ENCODE measurements around the gene MRO. TPM values are rescaled to one million over a fixed set of nuclear protein-coding genes. Genes with fewer than 3 reads are reported as not detected.
"Not testable (repeated sequence)": the region's sequence is repeated elsewhere in the genome, so short reads cannot be mapped to it uniquely, and the experiment has no call there.

MRO gene
- total and polyA plus RNA-seq, 10 of the 15 experiments (the other 5 are each of a cell fraction or from before 2014, with no cell fraction given) = 0.11 to 0.18 TPM; not detected in 8

GRCh38 chr18:50786864-50787263 is 33.0 kb downstream of the MRO start:
- POLR2A ChIA-PET = no interaction called here
- in situ Hi-C loops (cut with MboI) (no loop called here), intact Hi-C loops (cut with micrococcal nuclease; ENCODE audit: unreplicated experiment) (no loop called here)
- RAD21 ChIA-PET (ENCODE audit: unreplicated experiment) = no interaction called here
- no peak for FAIRE-seq
- H3K27me3 ChIP-seq (replicated peaks in 1 of 2; ENCODE audit: control insufficient read depth in 2 of 2, insufficient read depth in 2 of 2, low read length in 1 of 2) = peaks cover 0 to 2% of the 10 kb centered on the region in 2 experiments; a peak in 1 of 4 replicates
- no peak for DNase-seq (ENCODE audit: low read depth, low spot score)
- no peak overlapping the region for H3K9ac ChIP-seq (ENCODE audit: control insufficient read depth, insufficient read depth, low read length)
- H3K4me1 ChIP-seq (ENCODE audit: control insufficient read depth, insufficient read depth, low read length) = no peaks in the 10 kb centered on the region
- no peak for ATAC-seq
- BruUV-seq (replicated peaks) = no TSS peak
- H3K27ac ChIP-seq (ENCODE audit: control insufficient read depth, insufficient read depth) = no peak overlapping the region
- no peaks in the 10 kb centered on the region for H3K79me2 ChIP-seq (ENCODE audit: control insufficient read depth, insufficient read depth, low read length)
- H3K36me3 ChIP-seq (ENCODE audit: control insufficient read depth in 2 of 2, insufficient read depth in 2 of 2, low read length in 1 of 2) = no peaks in the 10 kb centered on the region
- no peak for TF ChIP-seq PBX3 (IDR thresholded peaks at IDR 0.05; ENCODE audit: insufficient replicate concordance, low read depth, low read length)
- H3K4me3 ChIP-seq = no peak overlapping the region
- no peak overlapping the region for H2AFZ ChIP-seq (ENCODE audit: control insufficient read depth, low read depth, low read length)
- no peaks in the 10 kb centered on the region for H4K20me1 ChIP-seq (ENCODE audit: control insufficient read depth, insufficient read depth)
- no peak overlapping the region for H3K4me2 ChIP-seq (ENCODE audit: control insufficient read depth, insufficient read depth)
- SMC1A ChIA-PET (ENCODE audit: uncharacterized antibody, unreplicated experiment) = no interaction called here
- no peaks in the 10 kb centered on the region for H3K9me3 ChIP-seq (replicated peaks; ENCODE audit: control insufficient read depth, insufficient read depth, low read length)
- CTCF ChIA-PET = interaction anchor here (0.8 kb wide), 1 partner anchor 32 kb away, joined by 3 read pairs; no protein-coding TSS in a partner anchor
- WGBS (ENCODE audit: insufficient coverage, insufficient replicate concordance, low lambda C conversion rate, missing lambda C conversion rate) = 38% methylated on average over 3 of the region's 3 CpGs

- FAIRE-seq = no peak
- Histone ChIP-seq H3K4me2 (ENCODE audit: control insufficient read depth, insufficient read depth) (no peak overlapping the region), H3K9me3 (replicated peaks; ENCODE audit: control insufficient read depth, insufficient read depth, low read length) (no peaks in the 10 kb centered on the region), H3K4me3 (no peak overlapping the region), H2AFZ (ENCODE audit: control insufficient read depth, low read depth, low read length) (no peak overlapping the region), H3K4me1 (ENCODE audit: control insufficient read depth, insufficient read depth, low read length) (no peaks in the 10 kb centered on the region), H3K27ac (ENCODE audit: control insufficient read depth, insufficient read depth) (no peak overlapping the region), H3K79me2 (ENCODE audit: control insufficient read depth, insufficient read depth, low read length) (no peaks in the 10 kb centered on the region), H3K36me3 (ENCODE audit: control insufficient read depth in 2 of 2, insufficient read depth in 2 of 2, low read length in 1 of 2) (no peaks in the 10 kb centered on the region), H3K9ac (ENCODE audit: control insufficient read depth, insufficient read depth, low read length) (no peak overlapping the region), H4K20me1 (ENCODE audit: control insufficient read depth, insufficient read depth) (no peaks in the 10 kb centered on the region), H3K27me3 (replicated peaks in 1 of 2; ENCODE audit: control insufficient read depth in 2 of 2, insufficient read depth in 2 of 2, low read length in 1 of 2) (no peaks in the 10 kb centered on the region; a peak in 1 of 4 replicates)
- in situ Hi-C loops (cut with MboI) (no loop called here), intact Hi-C loops (cut with micrococcal nuclease; ENCODE audit: unreplicated experiment) (loop anchor here (5.0 kb wide), 2 partner anchors 121 to 276 kb away; no protein-coding TSS in a partner anchor)
- ChIA-PET POLR2A (no interaction called here), CTCF (interaction anchor here (0.6 kb wide), 1 partner anchor 49 kb away, joined by 3 read pairs; no protein-coding TSS in a partner anchor), SMC1A (ENCODE audit: uncharacterized antibody, unreplicated experiment) (no interaction called here), RAD21 (ENCODE audit: unreplicated experiment) (no interaction called here)
- WGBS (ENCODE audit: insufficient coverage, insufficient replicate concordance, low lambda C conversion rate, missing lambda C conversion rate) = 31% methylated on average over 3 of the region's 3 CpGs
- no TSS peak for BruUV-seq (replicated peaks)
- no peak for ATAC-seq
- no peak for TF ChIP-seq CHD4 (IDR thresholded peaks at IDR 0.05)
- TF ChIP-seq STAT3 (IDR thresholded peaks at IDR 0.05; ENCODE audit: low read depth, low read length) = no peak
- no peak for TF ChIP-seq RBBP5 (conservative IDR thresholded peaks at IDR 0.05)
- TF ChIP-seq FOXM1 (IDR thresholded peaks at IDR 0.05; ENCODE audit: low read depth, low read length) = no peak
- TF ChIP-seq RELB (IDR thresholded peaks at IDR 0.05; ENCODE audit: low read depth) = no peak
- TF ChIP-seq NR2C1 (IDR thresholded peaks at IDR 0.05) = no peak
- no peak for TF ChIP-seq RCOR1 (conservative IDR thresholded peaks at IDR 0.05; ENCODE audit: low read depth, low read length)
- no peak for TF ChIP-seq NFYA (IDR thresholded peaks at IDR 0.05; ENCODE audit: borderline replicate concordance, low read depth, low read length)
- no peak for DNase-seq (ENCODE audit: low read depth, low spot score)
Observed at GRCh38 chr18:50783553-50783952, 36.3 kb downstream of the MRO start.

- WGBS (ENCODE audit: insufficient coverage, insufficient replicate concordance, low lambda C conversion rate, missing lambda C conversion rate) = 34% methylated on average over 3 of the region's 3 CpGs
- H3K4me2 ChIP-seq (ENCODE audit: control insufficient read depth, insufficient read depth); H3K27me3 ChIP-seq (replicated peaks in 1 of 2; ENCODE audit: control insufficient read depth in 2 of 2, insufficient read depth in 2 of 2, low read length in 1 of 2); H4K20me1 ChIP-seq (ENCODE audit: control insufficient read depth, insufficient read depth); ATAC-seq; H2AFZ ChIP-seq (ENCODE audit: control insufficient read depth, low read depth, low read length); SMC1A ChIA-PET (ENCODE audit: uncharacterized antibody, unreplicated experiment); BruUV-seq (replicated peaks); FAIRE-seq; H3K79me2 ChIP-seq (ENCODE audit: control insufficient read depth, insufficient read depth, low read length); intact Hi-C loops (cut with micrococcal nuclease; ENCODE audit: unreplicated experiment); POLR2A ChIA-PET; H3K4me3 ChIP-seq; H3K9ac ChIP-seq (ENCODE audit: control insufficient read depth, insufficient read depth, low read length); H3K9me3 ChIP-seq (replicated peaks; ENCODE audit: control insufficient read depth, insufficient read depth, low read length); in situ Hi-C loops (cut with MboI); DNase-seq (ENCODE audit: low read depth, low spot score); H3K27ac ChIP-seq (ENCODE audit: control insufficient read depth, insufficient read depth); RAD21 ChIA-PET (ENCODE audit: unreplicated experiment); H3K36me3 ChIP-seq (ENCODE audit: control insufficient read depth in 2 of 2, insufficient read depth in 2 of 2, low read length in 1 of 2); H3K4me1 ChIP-seq (ENCODE audit: control insufficient read depth, insufficient read depth, low read length); CTCF ChIA-PET: not testable (repeated sequence)
Observed at GRCh38 chr18:50779021-50779420, 40.8 kb downstream of the MRO start.
